CD4-positive, alpha-beta T cell (primary cell): Measurements from ENCODE around the gene MIOS. TPM values are rescaled to one million over a fixed set of nuclear protein-coding genes. Genes with fewer than 3 reads are reported as not detected.
A peak's percentile ranks its signal among the peaks of the same experiment; 100 is the strongest.

Experiments
- ATAC-seq: fragments of 200-7000 bp; cut with Tn5 transposase; one replicate; pipeline ENCODE4 v1.10.0; 2022; ENCODE audit warnings: mild to moderate bottlenecking; ENCODE audit not compliant: poor library complexity
- CTCF ChIA-PET: fragments of 350-600 bp; sonication (Branson Sonifier 250); formaldehyde crosslinking; loops from one replicate; lab custom pipeline; 2021; ENCODE audit warnings: antibody characterized with exemption, inconsistent platforms; lab: Charles Lee
- POLR2A ChIA-PET: fragments of 350-600 bp; sonication (Branson Sonifier 250); formaldehyde crosslinking; loops from one replicate; lab custom pipeline; 2021; ENCODE audit warnings: antibody characterized with exemption, inconsistent platforms; lab: Charles Lee
- DNase-seq, 14 experiments: peaks; one replicate each; pipeline ENCODE4 v3.0.0-alpha.2; 2013 to 2020; ENCODE audit warnings: mixed read lengths in 2 of 14
- H3K27ac ChIP-seq, 2 donors: one replicate each; pipeline versions ENCODE4 v1.5.1 to v1.7.0; 2013; ENCODE audit warnings: low read length in 2 of 2, low read depth in 1 of 2, mild to moderate bottlenecking in 1 of 2
- H3K27me3 ChIP-seq, 2 experiments: 1 replicate in 1 of 2; 2 replicates in 1 of 2; pipeline versions ENCODE4 v1.6.1 to v1.7.0; 2013; ENCODE audit warnings: low read length in 2 of 2, control low read depth in 1 of 2, mild to moderate bottlenecking in 1 of 2, moderate library complexity in 1 of 2; ENCODE audit not compliant: insufficient read depth in 2 of 2, control insufficient read depth in 1 of 2
- H3K36me3 ChIP-seq: one replicate; pipeline ENCODE4 v1.6.1; 2013; ENCODE audit warnings: low read length, control low read depth; ENCODE audit not compliant: insufficient read depth
- H3K4me1 ChIP-seq: one replicate; pipeline ENCODE4 v1.6.1; 2013; ENCODE audit warnings: low read length, control low read depth; ENCODE audit not compliant: insufficient read depth
- H3K4me3 ChIP-seq: one replicate; pipeline ENCODE4 v1.5.1; 2013; ENCODE audit warnings: mild to moderate bottlenecking, low read length, moderate library complexity
- H3K9me3 ChIP-seq, 2 experiments: 1 replicate in 1 of 2; 2 replicates in 1 of 2; pipeline versions ENCODE4 v1.6.1 to v1.7.0; 2013; ENCODE audit warnings: low read length in 2 of 2, mild to moderate bottlenecking in 2 of 2, control low read depth in 1 of 2, moderate library complexity in 1 of 2; ENCODE audit not compliant: control insufficient read depth in 1 of 2, insufficient read depth in 1 of 2
- H3K27ac Mint-ChIP-seq: one replicate; pipeline ENCODE4 v1.8.0; 2020; ENCODE audit warnings: mixed read lengths
- H3K27me3 Mint-ChIP-seq: one replicate; pipeline ENCODE4 v1.8.0; 2021; ENCODE audit warnings: mixed read lengths
- H3K36me3 Mint-ChIP-seq: one replicate; pipeline ENCODE4 v1.8.0; 2021; ENCODE audit warnings: low read depth, mixed read lengths
- H3K4me1 Mint-ChIP-seq: one replicate; pipeline ENCODE4 v1.8.0; 2021; ENCODE audit warnings: low read depth, mixed read lengths
- H3K4me3 Mint-ChIP-seq: one replicate; pipeline ENCODE4 v1.8.0; 2020; ENCODE audit warnings: mild to moderate bottlenecking, mixed read lengths
- H3K9me3 Mint-ChIP-seq: one replicate; pipeline ENCODE4 v1.8.0; 2020; ENCODE audit warnings: mixed read lengths
- intact Hi-C, 2 experiments: fragments of 100-400 bp; cut with DNase I in 1 of 2; cut with micrococcal nuclease in 1 of 2; formaldehyde crosslinking; loops; one replicate each; pipeline versions ENCODE4 v1.15.1 to v1.9.0; 2023 to 2025; cut with DNase I, micrococcal nuclease
- total RNA-seq, 174 experiments: library from RNA in 2 of 174; stranded (reverse) in 2 of 174; gene quantifications; one replicate each; pipeline ENCODE4 v1.2.3 and lab custom pipeline; 2021 to 2026
- TF ChIP-seq, protein P1 (sequence below): fragments of 200-600 bp; IDR thresholded peaks from one replicate; pipeline ENCODE4 v1.8.0; 2022; ENCODE audit warnings: antibody characterized with exemption, mild to moderate bottlenecking

The MIOS gene
- total RNA-seq, 2 experiments from 2014 or later: 30.8 to 33.3 TPM

DNA sequence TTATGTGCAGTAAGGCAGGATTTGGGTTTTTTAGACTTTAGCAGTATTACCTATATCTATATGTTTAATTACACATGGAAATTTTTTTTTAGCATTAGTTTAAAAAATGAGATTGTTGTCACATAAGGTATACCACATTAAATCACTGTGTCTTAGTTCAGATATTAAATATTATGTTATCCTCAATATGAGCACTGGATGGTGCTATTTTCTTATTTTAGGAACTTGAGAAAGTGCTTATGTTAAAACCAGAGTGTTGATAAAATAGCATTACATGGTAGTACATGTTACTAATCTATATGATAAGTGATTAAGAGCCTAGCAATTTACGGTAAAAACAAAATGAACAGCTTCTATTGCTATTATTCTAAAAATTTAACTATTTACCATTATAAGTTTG, 28.8 kb downstream of the MIOS start:
- no peaks in the 10 kb centered on the region for H3K9me3 ChIP-seq
- H3K27me3 Mint-ChIP-seq: no peaks in the 10 kb centered on the region
- no peak overlapping the region for H3K27ac Mint-ChIP-seq
- no peak overlapping the region for H3K4me3 ChIP-seq
- peaks cover 35% of the 10 kb centered on the region for H3K36me3 ChIP-seq
- no peaks in the 10 kb centered on the region for H3K9me3 Mint-ChIP-seq
- TF ChIP-seq, protein P1, sequence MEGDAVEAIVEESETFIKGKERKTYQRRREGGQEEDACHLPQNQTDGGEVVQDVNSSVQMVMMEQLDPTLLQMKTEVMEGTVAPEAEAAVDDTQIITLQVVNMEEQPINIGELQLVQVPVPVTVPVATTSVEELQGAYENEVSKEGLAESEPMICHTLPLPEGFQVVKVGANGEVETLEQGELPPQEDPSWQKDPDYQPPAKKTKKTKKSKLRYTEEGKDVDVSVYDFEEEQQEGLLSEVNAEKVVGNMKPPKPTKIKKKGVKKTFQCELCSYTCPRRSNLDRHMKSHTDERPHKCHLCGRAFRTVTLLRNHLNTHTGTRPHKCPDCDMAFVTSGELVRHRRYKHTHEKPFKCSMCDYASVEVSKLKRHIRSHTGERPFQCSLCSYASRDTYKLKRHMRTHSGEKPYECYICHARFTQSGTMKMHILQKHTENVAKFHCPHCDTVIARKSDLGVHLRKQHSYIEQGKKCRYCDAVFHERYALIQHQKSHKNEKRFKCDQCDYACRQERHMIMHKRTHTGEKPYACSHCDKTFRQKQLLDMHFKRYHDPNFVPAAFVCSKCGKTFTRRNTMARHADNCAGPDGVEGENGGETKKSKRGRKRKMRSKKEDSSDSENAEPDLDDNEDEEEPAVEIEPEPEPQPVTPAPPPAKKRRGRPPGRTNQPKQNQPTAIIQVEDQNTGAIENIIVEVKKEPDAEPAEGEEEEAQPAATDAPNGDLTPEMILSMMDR: peak; percentile 54
- ChIA-PET POLR2A (interaction anchor here (0.9 kb wide), 1 partner anchor 373 kb away, joined by 3 read pairs; the partner anchor contains the start of gene GLCCI1), CTCF (interaction anchor here (0.9 to 1.8 kb wide), 5 partner anchors 14 to 622 kb away, joined by 3 to 8 read pairs (median 3); partner anchors contain the start of gene UMAD1)
- intact Hi-C loops: loop anchor here (1.0 to 5.0 kb wide), 6 partner anchors 87 to 701 kb away; no protein-coding TSS in a partner anchor
- H3K27ac ChIP-seq: no peak overlapping the region
- DNase-seq (peak in 3 of 14 experiments; percentile 56), ATAC-seq (peak; percentile 58)
- H3K4me3 Mint-ChIP-seq: no peak overlapping the region
- H3K4me1 Mint-ChIP-seq: no peaks in the 10 kb centered on the region
- H3K4me1 ChIP-seq: no peaks in the 10 kb centered on the region
- no peaks in the 10 kb centered on the region for H3K27me3 ChIP-seq
- peaks cover 66% of the 10 kb centered on the region for H3K36me3 Mint-ChIP-seq

- Mint-ChIP-seq H3K4me3 (no peak overlapping the region), H3K27ac (no peak overlapping the region), H3K9me3 (no peaks in the 10 kb centered on the region), H3K27me3 (no peaks in the 10 kb centered on the region), H3K36me3 (peaks cover 65% of the 10 kb centered on the region), H3K4me1 (no peaks in the 10 kb centered on the region)
- no peaks in the 10 kb centered on the region for H3K27me3 ChIP-seq
- H3K9me3 ChIP-seq: no peaks in the 10 kb centered on the region
- no peaks in the 10 kb centered on the region for H3K4me1 ChIP-seq
- ATAC-seq: no peak
- intact Hi-C loops: loop anchor here in 1 of 2 experiments (5.0 kb wide), 2 partner anchors 86 to 166 kb away; no protein-coding TSS in a partner anchor
- CTCF ChIA-PET: interaction anchor here (0.9 kb wide), 1 partner anchor 44 kb away, joined by 3 read pairs; the partner anchor contains the start of gene UMAD1
- TF ChIP-seq, protein P1: no peak
- H3K4me3 ChIP-seq: no peak overlapping the region
- peak in 2 of 14 experiments; percentile 3 to 53 for DNase-seq
- POLR2A ChIA-PET: no interaction called here
- H3K36me3 ChIP-seq: peaks cover 31% of the 10 kb centered on the region
- no peak overlapping the region for H3K27ac ChIP-seq
Measured at GRCh38 chr7:7596176-7596575, 29.5 kb downstream of the MIOS start.

DNA sequence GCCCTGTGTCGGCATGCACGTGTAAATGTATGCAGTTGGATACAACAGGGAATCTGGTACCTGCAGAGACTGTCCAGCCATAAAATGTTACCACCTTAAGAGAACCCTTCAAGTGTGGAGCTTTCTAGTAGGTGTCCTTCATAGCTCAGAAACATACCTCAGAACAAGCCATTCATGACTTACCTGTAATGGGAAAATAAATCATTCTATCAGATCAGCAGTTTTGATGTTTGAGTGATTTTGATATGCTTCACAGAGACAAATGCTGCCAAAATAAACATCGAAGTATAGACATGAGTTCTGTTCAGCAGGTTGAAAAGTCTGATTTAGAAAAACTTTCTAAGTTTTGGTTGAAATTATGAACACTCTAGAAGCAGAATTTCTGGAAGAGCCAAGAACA, 40.3 kb downstream of the MIOS start:
- intact Hi-C loops: no loop called here
- H3K27ac ChIP-seq: no peak overlapping the region
- no peaks in the 10 kb centered on the region for H3K27me3 ChIP-seq
- H3K4me3 Mint-ChIP-seq: no peak overlapping the region
- POLR2A ChIA-PET: no interaction called here
- H3K36me3 ChIP-seq: peaks cover 12% of the 10 kb centered on the region
- DNase-seq: no peak
- no peaks in the 10 kb centered on the region for H3K4me1 ChIP-seq
- H3K27me3 Mint-ChIP-seq: no peaks in the 10 kb centered on the region
- H3K4me1 Mint-ChIP-seq: no peaks in the 10 kb centered on the region
- TF ChIP-seq, protein P1: no peak
- H3K9me3 Mint-ChIP-seq: no peaks in the 10 kb centered on the region
- CTCF ChIA-PET: interaction anchor here (1.2 kb wide), 1 partner anchor 9 kb away, joined by 4 read pairs; no protein-coding TSS in a partner anchor
- no peak for ATAC-seq
- peaks cover 23% of the 10 kb centered on the region for H3K36me3 Mint-ChIP-seq
- no peak overlapping the region for H3K27ac Mint-ChIP-seq
- H3K9me3 ChIP-seq: no peaks in the 10 kb centered on the region
- no peak overlapping the region for H3K4me3 ChIP-seq
